Measurements from ENCODE around the gene AATK. TPM values are rescaled to one million over a fixed set of nuclear protein-coding genes. Genes with fewer than 3 reads are reported as not detected.

AATK gene
- total and polyA plus RNA-seq, 2 experiments from 2014 or later = 1.1 to 5.0 TPM

- no peaks in the 10 kb centered on the region for H3K9me2 ChIP-seq (ENCODE audit: insufficient read depth)
- H3K4me1 ChIP-seq (ENCODE audit: insufficient read depth) = no peaks in the 10 kb centered on the region
- no peaks in the 10 kb centered on the region; the same call in 2 of the 3 replicates for H3K9me3 Mint-ChIP-seq
- peaks cover 7% of the 10 kb centered on the region for H3K36me3 Mint-ChIP-seq (ENCODE audit: low read depth)
- H4K20me1 ChIP-seq (replicated peaks; ENCODE audit: insufficient read depth) = no peaks in the 10 kb centered on the region
- H3K36me3 ChIP-seq (ENCODE audit: insufficient read depth) = no peaks in the 10 kb centered on the region
- TF ChIP-seq ZNF114 (CRISPR knock-in tag; IDR thresholded peaks at IDR 0.05) (no peak), STAT1 (IDR thresholded peaks at IDR 0.05; ENCODE audit: unreplicated experiment) (no peak), POLR2AphosphoS5 (IDR thresholded peaks at IDR 0.05; ENCODE audit: low read depth) (no peak), ETS1 (IDR thresholded peaks at IDR 0.05) (no peak), NANOG (IDR thresholded peaks at IDR 0.05; ENCODE audit: borderline replicate concordance) (no peak), ZNF462 (CRISPR knock-in tag; IDR thresholded peaks at IDR 0.05) (no peak), ZNF331 (CRISPR knock-in tag; IDR thresholded peaks at IDR 0.05; ENCODE audit: low read depth) (no peak), REST (IDR thresholded peaks at IDR 0.05; ENCODE audit: unreplicated experiment) (no peak), EZH2phosphoT487 (IDR thresholded peaks at IDR 0.05; ENCODE audit: unreplicated experiment) (no peak), CREB1 (CRISPR knock-in tag; IDR thresholded peaks at IDR 0.05; ENCODE audit: low read depth) (no peak), JUNB (IDR thresholded peaks at IDR 0.05; ENCODE audit: unreplicated experiment) (no peak), EZH2 (IDR thresholded peaks at IDR 0.05; ENCODE audit: low read depth, unreplicated experiment) (no peak), CTCF (conservative IDR thresholded peaks at IDR 0.05; ENCODE audit: low read depth in 2 of 2) (no peak)
- DNase-seq (ENCODE audit: low spot score) (no peak), ATAC-seq (no peak)
- H3K4me1 Mint-ChIP-seq = no peaks in the 10 kb centered on the region
- H3K27me3 ChIP-seq (ENCODE audit: insufficient read depth) = no peaks in the 10 kb centered on the region
- H3K4me3 ChIP-seq = no peak overlapping the region
- no peak overlapping the region; the same call in 1 of the 2 replicates for H3K27ac Mint-ChIP-seq
- H3K4me2 ChIP-seq = no peak overlapping the region
- no peak overlapping the region for H3K27ac ChIP-seq (ENCODE audit: low read depth)
- H3K79me2 ChIP-seq (replicated peaks; ENCODE audit: insufficient read depth) = no peaks in the 10 kb centered on the region
- H3F3A ChIP-seq (replicated peaks; ENCODE audit: low read depth) = no peaks in the 10 kb centered on the region
- no peak overlapping the region for H3K4me3 Mint-ChIP-seq
- H2AFZ ChIP-seq = no peak overlapping the region
- peaks cover 5% of the 10 kb centered on the region for H3K27me3 Mint-ChIP-seq (ENCODE audit: insufficient read depth, low read depth, poor library complexity)
Measured at GRCh38 chr17:81204578-81204977, 38.6 kb upstream of the AATK start.

All from GM23338 (cell line).